ENCODE data around the gene RNASEH1.

The RNASEH1 gene

GRCh38 chr2:3597567-3597966, 39.4 kb upstream of the RNASEH1 start:
- TF ChIP-seq CTCF (IDR thresholded peaks at IDR 0.05; ENCODE audit: insufficient read depth, missing control alignments) = no peak
- DNase-seq (ENCODE audit: insufficient read length, low spot score) = no peak
- FAIRE-seq = no peak

- TF ChIP-seq CTCF (IDR thresholded peaks at IDR 0.05; ENCODE audit: insufficient read depth, missing control alignments) = no peak
- no peak for DNase-seq (ENCODE audit: insufficient read length, low spot score)
- no peak for FAIRE-seq
Measured at GRCh38 chr2:3596901-3597417, 38.8 kb upstream of the RNASEH1 start.

- no peak for FAIRE-seq
- TF ChIP-seq CTCF (IDR thresholded peaks at IDR 0.05; ENCODE audit: insufficient read depth, missing control alignments) = no peak
- no peak for DNase-seq (ENCODE audit: insufficient read length, low spot score)
Measured at GRCh38 chr2:3595985-3596384, 37.9 kb upstream of the RNASEH1 start.

GRCh38 chr2:3595404-3595803, 37.3 kb upstream of the RNASEH1 start:
- FAIRE-seq (no peak), DNase-seq (ENCODE audit: insufficient read length, low spot score) (no peak)
- TF ChIP-seq CTCF (IDR thresholded peaks at IDR 0.05; ENCODE audit: insufficient read depth, missing control alignments) = no peak

- FAIRE-seq = no peak
- DNase-seq (ENCODE audit: insufficient read length, low spot score) = no peak
- TF ChIP-seq CTCF (IDR thresholded peaks at IDR 0.05; ENCODE audit: insufficient read depth, missing control alignments) = no peak
Measured at GRCh38 chr2:3594493-3595281, 36.6 kb upstream of the RNASEH1 start, which contains the start of gene COLEC11. Gene COLEC11, plus strand, starts transcription at chr2:3595112. Its CDS starts 9,229 bp downstream, at chr2:3604341.

GRCh38 chr2:3589086-3589485, 31.0 kb upstream of the RNASEH1 start:
- no peak for FAIRE-seq
- no peak for DNase-seq (ENCODE audit: insufficient read length, low spot score)
- TF ChIP-seq CTCF (IDR thresholded peaks at IDR 0.05; ENCODE audit: insufficient read depth, missing control alignments) = no peak

- FAIRE-seq (no peak), DNase-seq (ENCODE audit: insufficient read length, low spot score) (no peak)
- no peak for TF ChIP-seq CTCF (IDR thresholded peaks at IDR 0.05; ENCODE audit: insufficient read depth, missing control alignments)
Measured at GRCh38 chr2:3588084-3588483, 30.0 kb upstream of the RNASEH1 start.
